ENCODE results near the gene INTS14.

- no peak for TF ChIP-seq CTCF (IDR thresholded peaks at IDR 0.05 in 4 of 5, conservative IDR thresholded peaks at IDR 0.05 in 1 of 5)
- TF ChIP-seq POLR2A (IDR thresholded peaks at IDR 0.05), result no peak
Measured at GRCh38 chr15:65642594-65642993, 31.7 kb upstream of the INTS14 start.

Measured in gastrocnemius medialis (tissue), 4 donors.